ENCODE results near the gene CDH4.

- TF ChIP-seq CTCF (IDR thresholded peaks at IDR 0.05) (no peak), POLR2A (IDR thresholded peaks at IDR 0.05) (no peak), POLR2AphosphoS5 (IDR thresholded peaks at IDR 0.05) (no peak), EP300 (IDR thresholded peaks at IDR 0.05) (no peak)
These were observed 135.9 kb downstream of the CDH4 start for GRCh38 chr20:61387954-61388348.
